Activated B cell treated with CpG ODN at 0.5 μM for 24 hours (primary cell): ENCODE measurements around the gene XPO5. TPM values are rescaled to one million over a fixed set of nuclear protein-coding genes. Genes with fewer than 3 reads are reported as not detected.
"Not testable (repeated sequence)": the region's sequence is repeated elsewhere in the genome, so short reads cannot be mapped to it uniquely, and the experiment has no call there.

Experiments used
- ATAC-seq: fragments of 200-7000 bp; cut with Tn5 transposase; one replicate; pipeline ENCODE4 v1.10.0; 2021; ENCODE audit warnings: low read depth, mild to moderate bottlenecking, moderate library complexity
- CTCF ChIA-PET: fragments of 350-600 bp; sonication (Branson Sonifier 250); formaldehyde crosslinking; loops from one replicate; lab custom pipeline; 2021; ENCODE audit warnings: antibody characterized with exemption; lab: Charles Lee
- POLR2A ChIA-PET: fragments of 350-600 bp; sonication (Branson Sonifier 250); formaldehyde crosslinking; loops from one replicate; lab custom pipeline; 2021; ENCODE audit warnings: antibody characterized with exemption; lab: Charles Lee
- DNase-seq: peaks from one replicate; pipeline ENCODE4 v3.0.0; 2022
- H3K27ac Mint-ChIP-seq: one replicate; pipeline ENCODE4 v1.8.0; 2020; ENCODE audit warnings: mixed read lengths
- H3K27me3 Mint-ChIP-seq: one replicate; pipeline ENCODE4 v1.8.0; 2021; ENCODE audit warnings: mixed read lengths
- H3K36me3 Mint-ChIP-seq: one replicate; pipeline ENCODE4 v1.8.0; 2021; ENCODE audit warnings: low read depth, mixed read lengths
- H3K4me1 Mint-ChIP-seq: one replicate; pipeline ENCODE4 v1.8.0; 2021; ENCODE audit warnings: mixed read lengths
- H3K4me3 Mint-ChIP-seq: one replicate; pipeline ENCODE4 v1.8.0; 2020; ENCODE audit warnings: mild to moderate bottlenecking, mixed read lengths
- H3K9me3 Mint-ChIP-seq: one replicate; pipeline ENCODE4 v1.8.0; 2020; ENCODE audit warnings: mixed read lengths
- intact Hi-C: fragments of 100-400 bp; cut with micrococcal nuclease; formaldehyde crosslinking; loops from one replicate; pipeline ENCODE4 v1.15.1; 2024
- total RNA-seq: library from RNA; stranded (reverse); gene quantifications from 2 replicates; pipeline ENCODE4 v1.2.3, GENCODE V29; 2022
- TF ChIP-seq, protein P1 (sequence below): fragments of 200-600 bp; IDR thresholded peaks from one replicate; pipeline ENCODE4 v1.8.0; 2022; ENCODE audit warnings: antibody characterized with exemption, mild to moderate bottlenecking

XPO5 gene
- total RNA-seq, 1 donor from 2014 or later, result 59.4 TPM

DNA sequence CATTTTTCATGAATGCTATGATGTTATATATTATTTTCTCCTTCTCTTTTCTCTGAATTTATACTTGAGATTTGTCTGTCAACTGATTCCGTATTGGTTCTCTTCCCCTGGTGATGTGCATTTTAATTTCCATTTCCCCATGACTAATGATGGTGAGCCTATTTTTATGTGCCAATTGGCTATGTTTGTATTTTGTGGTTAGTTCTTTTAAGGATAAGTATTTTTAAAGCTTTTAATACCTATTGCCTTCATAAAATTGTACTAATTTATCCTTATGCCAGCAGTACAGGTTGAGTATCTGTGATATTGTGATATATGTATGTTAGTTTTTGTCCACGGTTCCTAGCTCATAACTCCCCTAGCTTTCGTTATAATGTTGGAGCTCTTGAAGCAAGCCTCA is 2.9 kb upstream of the XPO5 start:
- POLR2A ChIA-PET, result interaction anchor here (0.7 to 1.3 kb wide), 2 partner anchors 57 to 686 kb away, joined by 3 read pairs; partner anchors contain the start of gene MAD2L1BP
- CTCF ChIA-PET, result no interaction called here
- intact Hi-C loops, result loop anchor here (10.0 kb wide), 1 partner anchor 806 kb away; the partner anchor contains the start of gene CDC5L

DNA sequence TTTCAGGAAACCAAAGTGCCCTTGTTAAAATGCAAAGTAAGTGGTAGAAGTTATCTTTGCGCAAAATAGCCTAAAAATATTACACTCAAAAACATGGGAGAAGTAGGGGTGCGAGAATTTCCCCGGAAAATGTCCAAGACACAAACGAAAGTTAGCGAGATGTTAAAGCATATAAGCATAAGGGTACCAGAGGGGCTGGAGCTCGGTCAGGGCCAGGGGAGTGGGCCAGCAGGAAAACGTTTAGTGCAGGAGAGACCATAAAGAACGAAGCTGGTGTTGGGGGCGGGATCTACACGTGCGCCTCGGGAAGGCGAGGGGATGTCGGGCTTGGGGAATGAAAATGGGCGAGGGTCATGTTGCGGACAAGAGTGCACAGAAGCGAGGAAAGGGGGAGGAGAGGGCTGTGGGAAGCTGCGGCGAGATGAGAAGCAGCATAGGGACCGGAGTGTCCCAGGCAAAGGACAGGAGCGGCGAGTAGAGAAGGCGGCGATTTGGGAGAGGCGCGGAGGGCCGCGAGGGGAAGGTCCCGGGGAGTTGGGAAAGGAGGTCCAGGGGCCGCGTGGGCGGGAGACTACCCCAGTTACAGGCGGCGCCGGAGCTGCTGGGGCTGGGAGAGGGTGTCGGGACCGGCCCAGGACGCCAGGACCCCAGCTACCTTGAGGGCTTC is 600 bp downstream of the XPO5 start:
- Mint-ChIP-seq H3K27ac (peak overlapping the region; percentile 77), H3K27me3 (no peaks in the 10 kb centered on the region), H3K36me3 (peaks cover 46% of the 10 kb centered on the region), H3K9me3 (no peaks in the 10 kb centered on the region), H3K4me1 (peaks cover 38% of the 10 kb centered on the region), H3K4me3 (peak overlapping the region; percentile 97)
- ChIA-PET POLR2A (interaction anchor here (0.6 to 1.2 kb wide), 6 partner anchors 54 to 696 kb away, joined by 3 to 8 read pairs (median 4); partner anchors contain the start of genes GTPBP2, HSP90AB1, MRPL14 and RPL7L1), CTCF (interaction anchor here (0.6 to 1.5 kb wide), 2 partner anchors 16 to 25 kb away, joined by 3 to 4 read pairs; no protein-coding TSS in a partner anchor)
- intact Hi-C loops, result loop anchor here (10.0 kb wide), 1 partner anchor 810 kb away; the partner anchor contains the start of gene CDC5L
- TF ChIP-seq, protein P1, sequence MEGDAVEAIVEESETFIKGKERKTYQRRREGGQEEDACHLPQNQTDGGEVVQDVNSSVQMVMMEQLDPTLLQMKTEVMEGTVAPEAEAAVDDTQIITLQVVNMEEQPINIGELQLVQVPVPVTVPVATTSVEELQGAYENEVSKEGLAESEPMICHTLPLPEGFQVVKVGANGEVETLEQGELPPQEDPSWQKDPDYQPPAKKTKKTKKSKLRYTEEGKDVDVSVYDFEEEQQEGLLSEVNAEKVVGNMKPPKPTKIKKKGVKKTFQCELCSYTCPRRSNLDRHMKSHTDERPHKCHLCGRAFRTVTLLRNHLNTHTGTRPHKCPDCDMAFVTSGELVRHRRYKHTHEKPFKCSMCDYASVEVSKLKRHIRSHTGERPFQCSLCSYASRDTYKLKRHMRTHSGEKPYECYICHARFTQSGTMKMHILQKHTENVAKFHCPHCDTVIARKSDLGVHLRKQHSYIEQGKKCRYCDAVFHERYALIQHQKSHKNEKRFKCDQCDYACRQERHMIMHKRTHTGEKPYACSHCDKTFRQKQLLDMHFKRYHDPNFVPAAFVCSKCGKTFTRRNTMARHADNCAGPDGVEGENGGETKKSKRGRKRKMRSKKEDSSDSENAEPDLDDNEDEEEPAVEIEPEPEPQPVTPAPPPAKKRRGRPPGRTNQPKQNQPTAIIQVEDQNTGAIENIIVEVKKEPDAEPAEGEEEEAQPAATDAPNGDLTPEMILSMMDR, result no peak
- ATAC-seq (no peak), DNase-seq (no peak)

More for the DNA sequence above, 2.9 kb upstream of the XPO5 start:
- Mint-ChIP-seq H3K36me3 (peaks cover 33% of the 10 kb centered on the region), H3K9me3 (no peaks in the 10 kb centered on the region), H3K27ac (peak overlapping the region; percentile 39), H3K4me3 (peak overlapping the region; percentile 39), H3K27me3 (no peaks in the 10 kb centered on the region), H3K4me1 (peaks cover 38% of the 10 kb centered on the region)
- TF ChIP-seq, protein P1, result no peak
- DNase-seq (no peak), ATAC-seq (no peak)

DNA sequence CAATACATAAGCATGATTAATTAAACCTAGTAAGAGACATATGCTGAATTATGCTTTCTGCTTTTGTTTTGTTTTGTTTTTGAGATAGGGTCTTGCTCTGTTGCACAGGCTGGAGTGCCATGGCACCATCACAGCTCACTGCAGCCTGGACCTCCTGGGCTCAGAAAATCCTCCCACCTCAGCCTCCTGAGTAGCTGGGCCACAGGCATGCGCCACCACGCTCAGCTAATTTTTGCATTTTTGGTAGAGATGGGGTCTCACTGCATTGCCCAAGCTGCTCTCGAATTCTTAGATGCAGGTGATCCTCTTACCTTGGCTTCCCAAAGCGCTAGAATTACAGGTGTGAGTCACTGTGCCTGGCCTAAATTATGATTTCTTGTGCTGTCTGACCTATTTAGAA is 3.8 kb downstream of the XPO5 start:
- TF ChIP-seq, protein P1, result no peak
- ATAC-seq (no peak), DNase-seq (no peak)
- ChIA-PET CTCF (no interaction called here), POLR2A (interaction anchor here (0.6 kb wide), 1 partner anchor 1676 kb away, joined by 3 read pairs; no protein-coding TSS in a partner anchor)
- intact Hi-C loops, result loop anchor here (10.0 kb wide), 1 partner anchor 813 kb away; the partner anchor contains the start of gene CDC5L
- no peak overlapping the region for H3K4me3 Mint-ChIP-seq
- H3K36me3 Mint-ChIP-seq, result peaks cover 59% of the 10 kb centered on the region
- H3K9me3 Mint-ChIP-seq, result no peaks in the 10 kb centered on the region
- peaks cover 15% of the 10 kb centered on the region for H3K4me1 Mint-ChIP-seq
- no peak overlapping the region for H3K27ac Mint-ChIP-seq
- H3K27me3 Mint-ChIP-seq, result no peaks in the 10 kb centered on the region

DNA sequence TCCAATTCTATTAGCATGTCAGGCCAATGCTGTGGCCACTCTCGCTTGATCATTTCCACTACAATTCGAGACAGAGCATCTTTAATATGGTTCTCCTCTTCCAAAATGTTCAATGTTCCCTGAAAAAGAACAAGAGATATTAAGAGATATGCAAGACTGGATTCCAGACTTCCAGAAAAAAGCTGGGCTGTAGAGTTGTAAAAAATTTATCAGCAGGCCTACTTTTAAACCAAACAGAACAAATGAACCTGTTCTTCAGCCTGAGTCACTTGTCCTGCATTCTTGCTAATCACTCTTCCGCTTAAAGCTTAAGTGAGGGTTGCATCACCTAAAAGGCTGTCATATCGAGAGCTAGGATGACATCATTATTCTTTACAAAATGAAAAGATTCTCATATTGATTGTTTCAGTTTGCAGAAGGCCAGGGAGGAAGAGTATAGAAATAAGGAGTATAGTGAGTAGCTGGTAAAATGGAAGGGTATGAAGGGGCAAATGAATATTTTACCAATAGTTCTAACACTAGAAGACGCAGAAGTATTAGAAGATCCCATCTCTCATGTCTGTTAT is 4.9 kb downstream of the XPO5 start:
- TF ChIP-seq, protein P1, result no peak
- no peak overlapping the region for H3K27ac Mint-ChIP-seq
- H3K9me3 Mint-ChIP-seq, result no peaks in the 10 kb centered on the region
- H3K4me3 Mint-ChIP-seq, result no peak overlapping the region
- peaks cover 10% of the 10 kb centered on the region for H3K4me1 Mint-ChIP-seq
- no peaks in the 10 kb centered on the region for H3K27me3 Mint-ChIP-seq
- intact Hi-C loops, result loop anchor here (10.0 kb wide), 1 partner anchor 814 kb away; the partner anchor contains the start of gene CDC5L
- DNase-seq (no peak), ATAC-seq (no peak)
- ChIA-PET POLR2A (interaction anchor here (0.6 kb wide), 1 partner anchor 249 kb away, joined by 4 read pairs; no protein-coding TSS in a partner anchor), CTCF (no interaction called here)
- peaks cover 62% of the 10 kb centered on the region for H3K36me3 Mint-ChIP-seq

DNA sequence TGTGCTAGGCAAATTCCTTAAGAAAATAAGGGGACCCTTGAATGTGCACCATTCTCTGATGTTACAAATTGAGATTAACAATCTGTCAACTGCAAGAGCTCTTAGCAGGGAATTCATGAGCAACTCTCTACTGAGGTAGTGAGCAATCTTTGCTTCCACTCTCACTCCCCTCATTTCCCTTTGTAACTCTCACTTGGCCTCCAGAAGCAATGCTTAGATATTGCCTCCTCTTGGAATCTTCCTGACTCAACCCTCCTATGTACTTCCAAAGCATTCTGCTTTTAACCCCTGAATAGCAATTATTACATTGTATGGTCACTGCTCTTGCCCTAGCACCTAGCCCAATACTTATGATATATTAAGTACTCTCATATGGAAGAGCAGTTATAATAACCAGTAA is 16.5 kb downstream of the XPO5 start:
- Mint-ChIP-seq H3K27ac (no peak overlapping the region), H3K4me1 (no peaks in the 10 kb centered on the region), H3K4me3 (no peak overlapping the region), H3K27me3 (no peaks in the 10 kb centered on the region), H3K36me3 (peaks cover 86% of the 10 kb centered on the region), H3K9me3 (no peaks in the 10 kb centered on the region)
- TF ChIP-seq, protein P1, result no peak
- ATAC-seq, result no peak
- intact Hi-C loops, result no loop called here
- POLR2A ChIA-PET, result interaction anchor here (0.5 kb wide), 1 partner anchor 82 kb away, joined by 3 read pairs; the partner anchor contains the start of gene TJAP1
- CTCF ChIA-PET, result no interaction called here
- DNase-seq, result no peak

DNA sequence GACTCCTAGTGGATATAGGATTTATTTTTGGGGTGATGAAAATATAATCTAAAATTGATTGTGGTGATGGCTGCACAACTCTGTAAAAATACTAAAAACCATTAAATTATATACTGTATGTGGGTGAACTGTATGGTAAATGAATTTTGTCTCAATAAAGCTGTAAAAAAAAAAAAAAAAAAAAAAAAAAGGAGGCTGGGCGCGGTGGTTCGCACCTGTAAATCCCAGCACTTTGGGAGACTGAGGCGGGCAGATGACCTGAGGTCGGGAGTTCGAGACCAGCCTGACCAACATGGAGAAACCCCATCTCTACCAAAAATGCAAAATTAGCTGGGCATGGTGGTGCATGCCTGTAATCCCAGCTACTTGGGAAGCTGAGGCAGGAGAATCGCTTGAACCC is 18.2 kb downstream of the XPO5 start:
- H3K4me1 Mint-ChIP-seq, ATAC-seq, intact Hi-C loops, DNase-seq, H3K9me3 Mint-ChIP-seq, H3K4me3 Mint-ChIP-seq, H3K27ac Mint-ChIP-seq, POLR2A ChIA-PET, CTCF ChIA-PET, H3K27me3 Mint-ChIP-seq: not testable (repeated sequence)
- H3K36me3 Mint-ChIP-seq, result peaks cover 88% of the 10 kb centered on the region
